ENCODE data around the gene SAMD14.
A peak's percentile ranks its signal among the peaks of the same experiment; 100 is the strongest.

The SAMD14 gene

GRCh38 chr17:50147841-50148225 is 17.9 kb upstream of the SAMD14 start:
- no peak for DNase-seq

GRCh38 chr17:50146927-50147665 is 17.1 kb upstream of the SAMD14 start:
- no peak for DNase-seq

GRCh38 chr17:50146230-50146926 is 16.4 kb upstream of the SAMD14 start:
- DNase-seq = no peak

GRCh38 chr17:50145532-50146229 is 15.7 kb upstream of the SAMD14 start:
- DNase-seq = no peak

GRCh38 chr17:50144845-50145531 is 15.0 kb upstream of the SAMD14 start:
- DNase-seq = no peak

- no peak for DNase-seq
Measured at GRCh38 chr17:50144355-50144754, 14.4 kb upstream of the SAMD14 start.

GRCh38 chr17:50143461-50144176 is 13.7 kb upstream of the SAMD14 start:
- DNase-seq = no peak

GRCh38 chr17:50141745-50142110 is 11.8 kb upstream of the SAMD14 start:
- no peak for DNase-seq

GRCh38 chr17:50141026-50141744 is 11.2 kb upstream of the SAMD14 start:
- DNase-seq = no peak

GRCh38 chr17:50139950-50140885 is 10.3 kb upstream of the SAMD14 start:
- peak; percentile 45 for DNase-seq

- no peak for DNase-seq
Measured at GRCh38 chr17:50139185-50139783, 9.3 kb upstream of the SAMD14 start.

- no peak for DNase-seq
Measured at GRCh38 chr17:50137042-50137441, 7.1 kb upstream of the SAMD14 start.

- DNase-seq = no peak
Measured at GRCh38 chr17:50136096-50136687, 6.2 kb upstream of the SAMD14 start.

GRCh38 chr17:50135316-50136095 is 5.5 kb upstream of the SAMD14 start:
- DNase-seq = no peak

GRCh38 chr17:50134206-50135110 is 4.5 kb upstream of the SAMD14 start:
- DNase-seq = no peak

GRCh38 chr17:50133769-50134099 is 3.8 kb upstream of the SAMD14 start:
- DNase-seq = no peak

GRCh38 chr17:50133028-50133768 is 3.2 kb upstream of the SAMD14 start:
- DNase-seq = no peak
